Measurements from ENCODE around the gene NCK2. TPM values are rescaled to one million over a fixed set of nuclear protein-coding genes. Genes with fewer than 3 reads are reported as not detected.

The NCK2 gene
- total RNA-seq, 4 donors from 2014 or later, result 46.0 to 62.6 (median 55.3) TPM

- no peak for TF ChIP-seq CTCF (IDR thresholded peaks at IDR 0.05)
- TF ChIP-seq POLR2A (IDR thresholded peaks at IDR 0.05), result no peak
- no peak overlapping the region for H3K4me3 ChIP-seq (replicated peaks in 1 of 3)
- H3K27ac ChIP-seq, result no peak overlapping the region
- no peaks in the 10 kb centered on the region for H3K27me3 ChIP-seq
- no peak for DNase-seq
- WGBS, 2 donors, result 76 to 80% methylated on average over 13 of the region's 13 CpGs
- no peaks in the 10 kb centered on the region for H3K36me3 ChIP-seq
- intact Hi-C loops (cut with DNase I), result no loop called here
- H3K9me3 ChIP-seq, result no peaks in the 10 kb centered on the region
- no peaks in the 10 kb centered on the region for H3K4me1 ChIP-seq
These were observed 166.0 kb downstream of the NCK2 start for GRCh38 chr2:105910497-105911238.

- H3K9me3 ChIP-seq, result no peaks in the 10 kb centered on the region
- H3K36me3 ChIP-seq, result no peaks in the 10 kb centered on the region
- no peak overlapping the region for H3K4me3 ChIP-seq (replicated peaks in 1 of 3)
- TF ChIP-seq CTCF (IDR thresholded peaks at IDR 0.05) (no peak), POLR2A (IDR thresholded peaks at IDR 0.05) (no peak)
- no peaks in the 10 kb centered on the region for H3K27me3 ChIP-seq
- intact Hi-C loops (cut with DNase I), result no loop called here
- WGBS, 2 donors, result 90 to 92% methylated on average over 3 of the region's 3 CpGs
- DNase-seq, result no peak
- no peaks in the 10 kb centered on the region for H3K4me1 ChIP-seq
- no peak overlapping the region for H3K27ac ChIP-seq
These were observed 166.7 kb downstream of the NCK2 start for GRCh38 chr2:105911425-105911824.

- intact Hi-C loops (cut with DNase I), result no loop called here
- TF ChIP-seq POLR2A (IDR thresholded peaks at IDR 0.05), result no peak
- TF ChIP-seq CTCF (IDR thresholded peaks at IDR 0.05), result no peak
These were observed 167.4 kb downstream of the NCK2 start for GRCh38 chr2:105912081-105912480.

GRCh38 chr2:105915005-105915558 lies 170.4 kb downstream of the NCK2 start:
- no peaks in the 10 kb centered on the region for H3K36me3 ChIP-seq
- DNase-seq, result no peak
- no peak overlapping the region for H3K27ac ChIP-seq
- H3K4me3 ChIP-seq (replicated peaks in 1 of 3), result no peak overlapping the region
- H3K9me3 ChIP-seq, result no peaks in the 10 kb centered on the region
- TF ChIP-seq CTCF (IDR thresholded peaks at IDR 0.05) (no peak), POLR2A (IDR thresholded peaks at IDR 0.05) (no peak)
- 86 to 89% methylated on average over 2 of the region's 2 CpGs for WGBS, 2 donors
- no peaks in the 10 kb centered on the region for H3K4me1 ChIP-seq
- intact Hi-C loops (cut with DNase I), result no loop called here
- no peaks in the 10 kb centered on the region for H3K27me3 ChIP-seq

More at GRCh38 chr2:105912081-105912480, 167.4 kb downstream of the NCK2 start:
- no peaks in the 10 kb centered on the region for H3K9me3 ChIP-seq
- no peak for DNase-seq
- H3K4me3 ChIP-seq (replicated peaks in 1 of 3), result no peak overlapping the region
- H3K4me1 ChIP-seq, result no peaks in the 10 kb centered on the region
- 93 to 96% methylated on average over 2 of the region's 2 CpGs for WGBS, 2 donors
- no peak overlapping the region for H3K27ac ChIP-seq
- no peaks in the 10 kb centered on the region for H3K27me3 ChIP-seq
- no peaks in the 10 kb centered on the region for H3K36me3 ChIP-seq

GRCh38 chr2:105917226-105917625 lies 172.5 kb downstream of the NCK2 start:
- DNase-seq, result no peak
- WGBS, 2 donors, result 77 to 81% methylated on average over 4 of the region's 4 CpGs
- Histone ChIP-seq H3K27ac (no peak overlapping the region), H3K36me3 (no peaks in the 10 kb centered on the region), H3K4me3 (replicated peaks in 1 of 3) (no peak overlapping the region), H3K4me1 (no peaks in the 10 kb centered on the region), H3K9me3 (no peaks in the 10 kb centered on the region), H3K27me3 (no peaks in the 10 kb centered on the region)
- TF ChIP-seq POLR2A (IDR thresholded peaks at IDR 0.05) (no peak), CTCF (IDR thresholded peaks at IDR 0.05) (no peak)
- intact Hi-C loops (cut with DNase I), result no loop called here

Measured in thyroid gland (tissue), 4 donors.